ENCODE data around the gene LURAP1L.

LURAP1L gene

GRCh38 chr9:12813960-12814876, 39.4 kb downstream of the LURAP1L start:
- no peak for DNase-seq (ENCODE audit: low spot score)

DNA sequence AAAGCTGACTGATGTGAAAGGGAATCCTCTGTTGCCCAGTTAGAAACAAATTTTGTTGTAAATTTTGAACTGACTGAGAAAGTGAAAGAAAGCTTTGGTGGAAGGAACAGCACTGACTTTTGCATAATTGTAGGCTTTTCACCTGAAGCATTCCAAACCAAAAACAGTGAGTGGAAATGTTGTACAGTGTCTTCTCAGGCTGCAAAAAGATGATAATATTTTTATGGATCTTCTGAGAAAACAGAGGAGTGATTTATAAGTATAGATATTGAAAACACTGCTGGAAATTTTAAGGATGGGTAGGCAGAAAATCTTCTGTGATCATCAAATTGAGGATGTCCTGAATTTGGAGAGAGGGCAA, 40.0 kb downstream of the LURAP1L start:
- DNase-seq (ENCODE audit: low spot score): no peak

DNA sequence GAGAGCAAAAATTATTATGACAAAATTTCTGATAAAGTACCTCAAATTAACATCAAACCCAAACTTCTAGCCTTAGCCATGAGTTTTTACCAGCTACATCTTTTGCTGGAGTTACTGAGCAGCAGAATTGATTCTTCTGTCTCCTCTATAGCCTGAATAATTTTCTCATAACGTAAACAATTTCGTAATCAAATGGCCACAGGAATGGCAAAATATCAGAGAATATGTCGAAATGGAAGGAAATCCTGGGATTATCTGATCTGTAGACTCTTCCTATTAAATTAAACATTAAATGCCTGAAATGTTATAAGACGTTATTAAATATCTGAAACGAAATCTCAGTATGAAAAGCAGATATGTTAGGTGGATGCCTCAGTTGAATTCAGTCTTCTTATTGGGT, 41.1 kb downstream of the LURAP1L start:
- DNase-seq (ENCODE audit: low spot score): no peak

DNA sequence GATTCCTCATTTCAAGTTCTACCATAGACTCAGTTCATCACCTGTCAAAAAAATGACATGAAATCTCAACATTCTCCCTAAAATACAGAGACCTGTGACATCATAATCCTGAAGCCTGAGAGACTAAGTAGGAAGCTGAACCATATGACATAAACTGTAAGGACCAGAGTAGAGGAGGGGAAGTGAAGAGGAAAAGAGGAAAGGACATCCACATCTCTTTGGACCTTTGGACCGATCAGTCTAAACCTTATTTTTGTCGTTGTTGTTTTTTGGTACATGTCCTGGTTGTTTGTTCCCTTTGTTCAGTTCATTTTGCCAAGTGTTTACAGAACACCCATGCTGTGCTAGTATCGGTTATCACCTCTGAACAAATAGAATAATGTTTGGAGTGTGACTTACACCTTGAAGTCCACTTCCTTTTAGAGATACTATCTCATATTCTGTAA, 41.9 kb downstream of the LURAP1L start:
- no peak for DNase-seq (ENCODE audit: low spot score)

DNA sequence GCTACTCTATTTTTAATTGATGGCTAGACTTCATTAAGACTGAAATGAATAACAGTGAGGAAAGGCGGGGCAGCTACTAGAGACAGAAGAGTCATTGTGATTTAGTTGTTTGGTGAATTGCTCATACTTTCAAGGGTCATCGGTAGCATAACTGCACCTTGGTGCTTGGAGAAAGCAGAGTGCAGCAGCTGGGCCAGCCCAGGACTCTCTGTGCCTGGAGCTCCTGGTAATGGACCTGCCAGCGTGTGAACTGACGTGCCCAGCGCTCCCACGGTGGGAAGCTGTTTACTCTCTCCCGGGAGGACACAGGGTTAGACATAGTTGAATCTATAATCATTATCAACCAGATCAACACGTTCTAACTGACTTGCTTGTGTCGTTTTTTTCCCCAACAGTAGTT, 42.9 kb downstream of the LURAP1L start:
- no peak for DNase-seq (ENCODE audit: low spot score)

DNA sequence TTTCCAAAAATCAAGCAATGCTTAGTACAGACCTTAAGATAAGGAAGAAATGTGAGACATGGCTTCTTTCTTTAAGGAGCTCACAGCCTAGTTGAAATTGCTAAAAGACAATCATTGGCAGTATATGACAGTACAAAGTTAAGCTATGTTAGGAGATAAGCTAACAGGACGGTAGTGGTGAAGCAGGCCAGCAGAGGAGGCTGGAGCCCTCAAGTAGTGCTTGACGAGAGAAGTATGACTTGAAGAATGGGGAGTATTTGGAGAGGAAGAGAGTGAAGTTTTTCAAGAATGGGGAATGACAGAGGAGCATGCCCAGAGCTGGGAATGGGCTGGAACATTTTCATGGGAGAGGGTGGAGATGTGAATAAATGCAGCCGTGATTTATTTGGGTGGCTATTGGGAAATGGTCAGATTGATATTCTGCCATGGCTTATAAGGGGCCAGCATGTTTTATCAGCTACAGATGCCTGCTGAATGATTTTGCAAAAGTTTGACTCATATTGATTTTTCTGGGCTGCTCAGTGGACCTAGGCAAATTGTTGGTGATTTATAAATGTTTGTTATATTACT, 43.7 kb downstream of the LURAP1L start:
- DNase-seq (ENCODE audit: low spot score): no peak

GRCh38 chr9:12819436-12820185, 44.8 kb downstream of the LURAP1L start:
- no peak for DNase-seq (ENCODE audit: low spot score)

DNA sequence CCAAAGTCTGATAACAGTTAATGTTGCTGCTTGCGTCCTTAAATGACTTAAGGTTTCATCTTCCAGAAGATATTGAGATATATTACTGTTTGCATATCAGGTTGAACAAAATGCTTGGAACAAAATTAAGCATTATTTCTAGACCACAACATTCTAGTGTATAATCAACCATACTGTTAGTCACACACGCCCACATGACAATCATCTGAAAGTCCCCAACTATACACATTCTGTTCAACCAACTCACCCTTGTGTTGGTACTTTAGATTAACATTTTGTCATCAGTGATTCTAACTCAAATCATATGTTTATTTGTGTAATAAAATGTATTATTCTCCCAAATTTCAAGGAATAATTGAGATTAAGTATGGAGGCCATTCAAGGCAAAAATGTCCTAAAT, 47.3 kb downstream of the LURAP1L start:
- DNase-seq (ENCODE audit: low spot score): no peak

DNA sequence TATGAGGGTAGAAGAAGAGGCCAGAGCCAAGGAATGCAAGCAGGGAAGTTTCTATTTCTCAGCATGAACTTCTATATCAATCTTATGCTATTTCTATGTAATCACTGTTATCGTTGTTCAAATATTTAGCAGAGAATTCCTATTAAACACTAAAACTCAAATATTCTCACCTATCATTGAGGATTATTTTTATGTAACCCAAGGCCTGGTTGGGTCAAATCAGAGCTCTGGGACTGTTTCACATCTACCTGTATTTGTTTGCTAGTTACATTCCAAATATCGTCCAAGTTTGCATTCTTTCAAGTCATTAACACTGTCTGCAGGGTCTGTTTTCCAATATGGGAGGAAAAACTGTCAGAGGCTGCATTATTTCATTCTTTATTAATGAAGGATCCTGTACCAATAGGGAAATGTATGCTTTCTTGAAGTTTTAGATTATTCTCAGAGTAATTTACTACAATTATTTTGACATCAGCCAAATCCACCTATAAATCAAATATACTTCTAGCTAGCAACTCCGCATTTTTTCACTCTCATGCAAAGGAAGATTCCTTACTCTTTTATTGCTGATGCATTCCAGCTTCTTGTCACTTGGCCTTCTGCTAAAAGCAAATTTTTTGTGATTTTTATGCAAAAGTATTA, 52.2 kb downstream of the LURAP1L start:
- DNase-seq (ENCODE audit: low spot score): no peak

DNA sequence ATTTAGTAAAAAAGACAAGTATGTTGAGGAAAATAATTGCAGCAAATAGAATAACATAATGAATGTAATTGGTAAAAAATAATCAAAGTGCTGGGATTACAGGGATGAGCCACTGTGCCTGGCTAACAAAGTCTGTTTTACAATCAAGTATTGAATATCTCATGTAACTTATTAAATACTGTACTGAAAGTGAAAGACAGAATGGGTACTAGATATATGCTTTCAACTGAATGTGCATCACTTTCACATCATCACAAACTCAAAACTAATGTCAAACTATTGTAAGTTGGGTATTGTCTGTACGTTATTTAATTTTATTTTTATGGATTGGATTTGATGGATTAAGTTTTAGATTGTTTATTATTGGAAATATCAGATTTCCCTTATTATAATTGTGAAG, 58.9 kb downstream of the LURAP1L start:
- no peak for DNase-seq (ENCODE audit: low spot score)

- DNase-seq (ENCODE audit: low spot score): no peak
Measured at GRCh38 chr9:12838546-12838945, 63.7 kb downstream of the LURAP1L start.

- no peak for DNase-seq (ENCODE audit: low spot score)
Measured at GRCh38 chr9:12843735-12844134, 68.9 kb downstream of the LURAP1L start.

GRCh38 chr9:12846035-12846434, 71.2 kb downstream of the LURAP1L start:
- DNase-seq (ENCODE audit: low spot score): no peak

- no peak for DNase-seq (ENCODE audit: low spot score)
Measured at GRCh38 chr9:12847561-12847960, 72.7 kb downstream of the LURAP1L start.

DNA sequence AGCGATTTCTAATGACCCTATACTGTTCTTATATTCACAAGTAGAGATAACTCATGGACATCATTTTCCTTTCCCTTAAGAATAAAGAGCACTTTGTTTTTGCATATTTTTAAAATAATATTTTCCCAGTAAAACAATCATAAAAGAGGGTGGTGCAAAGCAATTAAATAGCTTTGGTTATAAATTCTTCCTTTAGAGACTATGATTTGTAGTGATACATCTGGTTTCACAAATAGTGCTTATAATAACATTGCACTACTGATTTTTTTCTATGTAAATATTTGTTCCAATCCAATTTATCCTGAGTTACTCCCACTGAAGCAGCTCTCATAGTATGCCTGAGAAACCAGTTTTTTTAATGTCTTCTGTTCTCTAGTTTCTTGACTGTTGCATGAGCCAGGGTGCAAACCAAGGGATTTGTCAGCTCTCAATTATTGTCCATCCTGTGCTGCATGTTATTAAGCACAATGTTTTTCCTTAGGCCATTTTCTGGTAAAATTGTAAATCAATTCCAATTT, 74.7 kb downstream of the LURAP1L start:
- no peak for DNase-seq (ENCODE audit: low spot score)

GRCh38 chr9:12851341-12852090, 76.7 kb downstream of the LURAP1L start:
- no peak for DNase-seq (ENCODE audit: low spot score)

DNA sequence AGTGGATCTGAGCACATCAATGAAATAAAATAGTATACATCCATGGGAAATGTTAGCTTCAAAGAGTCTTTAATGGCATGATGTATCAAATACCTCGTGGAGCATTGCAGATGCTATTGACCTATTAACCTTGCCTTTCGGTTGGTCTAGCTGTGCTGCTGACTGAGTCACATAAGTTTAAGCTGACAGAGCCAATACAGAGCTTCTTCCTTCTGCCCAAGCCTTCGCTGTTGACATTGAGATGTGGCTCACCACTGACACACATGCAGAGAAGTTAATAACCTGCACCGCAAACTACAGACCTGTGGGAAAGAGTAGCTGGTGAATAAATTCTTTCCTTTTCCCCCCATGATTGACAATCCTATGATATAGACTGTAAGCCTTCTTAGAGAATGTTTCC, 78.2 kb downstream of the LURAP1L start:
- DNase-seq (ENCODE audit: low spot score): no peak

DNA sequence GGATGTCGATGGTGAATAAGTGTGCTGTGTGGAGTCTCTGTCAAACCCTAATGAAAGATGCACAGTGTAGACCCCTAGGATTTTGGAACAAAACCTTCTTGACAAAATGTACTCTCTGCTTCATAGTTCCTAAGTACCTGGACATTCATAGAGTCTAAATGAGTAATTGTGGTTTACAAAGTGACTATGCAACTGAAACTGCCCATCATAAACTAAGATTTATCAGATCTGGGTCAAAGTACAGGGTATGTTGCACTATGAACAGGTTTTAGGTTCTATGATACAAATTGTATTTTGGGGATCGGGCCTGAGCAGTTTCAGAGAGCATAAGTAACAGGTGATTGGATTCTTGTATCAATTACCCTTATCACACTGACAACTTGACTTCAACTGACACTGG, 79.4 kb downstream of the LURAP1L start:
- no peak for DNase-seq (ENCODE audit: low spot score)

DNA sequence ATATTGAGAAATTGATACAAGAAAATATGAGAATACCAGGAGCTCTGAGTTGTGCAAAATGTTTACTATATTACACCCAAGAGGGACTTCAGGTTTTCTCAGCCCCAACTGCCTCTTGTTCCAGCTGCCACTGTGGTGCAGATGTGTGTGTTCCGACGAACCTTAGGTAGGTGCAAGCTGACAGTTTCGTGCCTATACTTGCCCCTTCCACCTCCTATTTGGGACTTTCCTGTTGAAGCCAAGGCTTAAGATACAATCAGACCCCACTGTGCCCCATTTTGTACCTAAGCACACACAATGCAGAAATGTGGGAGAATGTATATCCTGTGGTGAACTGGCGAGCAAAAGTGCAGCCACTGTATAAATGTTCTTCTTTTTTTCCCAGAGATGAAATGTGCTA, 80.2 kb downstream of the LURAP1L start:
- no peak for DNase-seq (ENCODE audit: low spot score)

DNA sequence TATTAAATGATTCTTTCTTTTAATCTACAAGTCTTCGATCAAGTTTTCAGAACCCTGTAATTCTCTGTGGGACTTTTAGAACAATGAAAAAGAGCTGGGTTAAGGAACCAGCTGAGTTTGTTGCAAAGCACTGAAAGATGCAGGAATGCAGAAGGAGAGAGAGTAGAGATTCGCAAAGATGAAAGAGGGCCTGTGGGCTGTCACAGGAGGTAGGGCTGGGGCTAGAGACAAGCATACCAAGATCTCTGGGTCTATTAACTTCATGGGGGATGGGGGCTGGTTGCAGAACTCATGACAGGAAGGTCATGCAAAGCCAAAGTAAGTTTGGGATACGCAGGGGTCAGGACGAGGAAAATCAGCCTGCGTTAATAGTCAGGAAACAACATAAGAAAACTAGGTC, 81.8 kb downstream of the LURAP1L start:
- no peak for DNase-seq (ENCODE audit: low spot score)

DNA sequence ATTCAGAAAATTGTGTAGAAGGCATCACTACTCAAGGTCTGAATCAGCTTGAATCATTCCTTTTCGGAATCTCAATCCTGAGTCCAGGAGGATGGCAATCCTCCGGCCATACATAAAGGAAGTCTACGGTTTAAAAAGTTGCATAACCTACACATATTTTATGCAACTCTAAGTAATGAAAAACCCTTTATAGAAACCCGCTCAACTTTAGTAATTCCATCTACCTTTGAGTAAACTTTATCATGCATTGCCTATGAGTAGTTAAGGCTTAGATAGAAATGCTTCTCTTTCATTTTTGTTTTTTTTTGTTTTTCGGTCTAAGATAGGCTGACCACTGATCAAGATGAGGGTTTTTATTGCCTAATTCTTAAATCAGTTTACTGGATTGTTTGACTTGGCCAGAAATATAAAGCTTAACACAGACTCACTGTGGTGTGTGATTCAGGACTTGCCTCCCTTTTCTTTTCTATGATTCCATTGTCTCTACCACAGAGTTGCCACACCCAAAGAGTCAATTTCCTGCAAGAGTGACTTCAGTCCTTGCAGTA, 85.0 kb downstream of the LURAP1L start:
- no peak for DNase-seq (ENCODE audit: low spot score)
